MM.1S (cell line): ENCODE measurements around the gene LHPP.

Experiments used
- EZH2phosphoT487 ChIP-seq: fragments of 300-600 bp; sonication (generic); IDR thresholded peaks from 2 replicates; pipeline ENCODE4 v1.6.1; 2018; ENCODE audit warnings: antibody characterized with exemption, low read length
- TF ChIP-seq, protein P1 (sequence below): fragments of 300-600 bp; sonication (generic); IDR thresholded peaks from 2 replicates; pipeline ENCODE4 v1.5.1; 2016; ENCODE audit warnings: antibody characterized with exemption, low read length, mixed read lengths

DNA sequence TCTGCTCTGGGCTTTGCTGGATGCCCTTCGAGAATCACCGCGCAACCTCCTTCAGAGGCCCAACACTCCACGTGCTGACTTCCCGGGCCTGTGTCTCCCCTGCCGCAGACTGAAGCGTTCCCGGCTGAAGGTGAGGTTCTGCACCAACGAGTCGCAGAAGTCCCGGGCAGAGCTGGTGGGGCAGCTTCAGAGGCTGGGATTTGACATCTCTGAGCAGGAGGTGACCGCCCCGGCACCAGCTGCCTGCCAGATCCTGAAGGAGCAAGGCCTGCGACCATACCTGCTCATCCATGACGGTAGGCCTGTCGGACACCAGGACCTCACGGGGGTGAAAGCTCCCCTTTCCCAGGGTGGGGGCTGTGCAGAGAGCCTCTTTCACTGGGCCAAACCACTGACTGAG lies 22.4 kb downstream of the LHPP start:
- TF ChIP-seq, protein P1, sequence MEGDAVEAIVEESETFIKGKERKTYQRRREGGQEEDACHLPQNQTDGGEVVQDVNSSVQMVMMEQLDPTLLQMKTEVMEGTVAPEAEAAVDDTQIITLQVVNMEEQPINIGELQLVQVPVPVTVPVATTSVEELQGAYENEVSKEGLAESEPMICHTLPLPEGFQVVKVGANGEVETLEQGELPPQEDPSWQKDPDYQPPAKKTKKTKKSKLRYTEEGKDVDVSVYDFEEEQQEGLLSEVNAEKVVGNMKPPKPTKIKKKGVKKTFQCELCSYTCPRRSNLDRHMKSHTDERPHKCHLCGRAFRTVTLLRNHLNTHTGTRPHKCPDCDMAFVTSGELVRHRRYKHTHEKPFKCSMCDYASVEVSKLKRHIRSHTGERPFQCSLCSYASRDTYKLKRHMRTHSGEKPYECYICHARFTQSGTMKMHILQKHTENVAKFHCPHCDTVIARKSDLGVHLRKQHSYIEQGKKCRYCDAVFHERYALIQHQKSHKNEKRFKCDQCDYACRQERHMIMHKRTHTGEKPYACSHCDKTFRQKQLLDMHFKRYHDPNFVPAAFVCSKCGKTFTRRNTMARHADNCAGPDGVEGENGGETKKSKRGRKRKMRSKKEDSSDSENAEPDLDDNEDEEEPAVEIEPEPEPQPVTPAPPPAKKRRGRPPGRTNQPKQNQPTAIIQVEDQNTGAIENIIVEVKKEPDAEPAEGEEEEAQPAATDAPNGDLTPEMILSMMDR, result no peak
- TF ChIP-seq EZH2phosphoT487, result no peak
